PC-9 (cell line): ENCODE measurements around the gene DDHD1. TPM values are rescaled to one million over a fixed set of nuclear protein-coding genes. Genes with fewer than 3 reads are reported as not detected.

Source experiments
- BruUV-seq: library from RNA; stranded (reverse); fragments of 400-500 nt; replicated peaks from 2 replicates; lab custom pipeline; 2021; lab: Mats Ljungman, UMichigan
- CTCF ChIA-PET: fragments of 300-600 bp; sonication (Branson Sonifier 250); formaldehyde crosslinking; loops from one replicate; lab custom pipeline; 2022; ENCODE audit warnings: antibody characterized with exemption; lab: Charles Lee
- POLR2A ChIA-PET: fragments of 300-600 bp; sonication (Branson Sonifier 250); formaldehyde crosslinking; loops from one replicate; lab custom pipeline; 2022; ENCODE audit warnings: antibody characterized with exemption; ENCODE audit not compliant: unreplicated experiment; lab: Charles Lee
- DNase-seq, 2 experiments: peaks; one replicate each; pipeline versions ENCODE4 v3.0.0 to v3.0.0-alpha.2; 2015 to 2022; ENCODE audit warnings: mixed read lengths in 1 of 2
- H2AFZ ChIP-seq: fragments of 200-600 bp; sonication (generic); 2 replicates; pipeline ENCODE4 v1.8.1; 2017; ENCODE audit warnings: antibody characterized with exemption
- H3F3A ChIP-seq: fragments of 200-600 bp; sonication (generic); 2 replicates; pipeline ENCODE4 v1.8.1; 2017; ENCODE audit warnings: antibody characterized with exemption, mild to moderate bottlenecking, low read depth; ENCODE audit not compliant: insufficient read depth
- H3K27ac ChIP-seq: fragments of 200-600 bp; sonication (generic); 2 replicates; pipeline ENCODE4 v1.6.1; 2016; ENCODE audit warnings: mixed run types
- H3K27me3 ChIP-seq: fragments of 200-600 bp; sonication (generic); 2 replicates; pipeline ENCODE4 v1.6.1; 2016; ENCODE audit warnings: low read depth, mixed run types; ENCODE audit not compliant: insufficient read depth
- H3K36me3 ChIP-seq: fragments of 200-600 bp; sonication (generic); 2 replicates; pipeline ENCODE4 v1.6.1; 2016; ENCODE audit warnings: low read depth, mixed run types
- H3K4me1 ChIP-seq: fragments of 200-600 bp; sonication (generic); replicated peaks from 2 replicates; pipeline ENCODE4 v1.6.1; 2016; ENCODE audit warnings: mixed run types; ENCODE audit not compliant: insufficient read depth
- H3K4me2 ChIP-seq: fragments of 200-600 bp; sonication (generic); 2 replicates; pipeline ENCODE4 v1.6.1; 2017; ENCODE audit warnings: mixed run types
- H3K4me3 ChIP-seq: fragments of 200-600 bp; sonication (generic); 2 replicates; pipeline ENCODE4 v1.6.1; 2016; ENCODE audit warnings: mixed run types
- H3K79me2 ChIP-seq: fragments of 200-600 bp; sonication (generic); 2 replicates; pipeline ENCODE4 v1.6.1; 2017; ENCODE audit warnings: low read depth, mixed run types
- H3K9me2 ChIP-seq: fragments of 200-600 bp; sonication (generic); 2 replicates; pipeline ENCODE4 v1.8.1; 2017; ENCODE audit warnings: mild to moderate bottlenecking; ENCODE audit not compliant: insufficient read depth
- H3K9me3 ChIP-seq: fragments of 200-600 bp; sonication (generic); 2 replicates; pipeline ENCODE4 v1.8.1; 2016; ENCODE audit warnings: low read depth; ENCODE audit not compliant: insufficient read depth
- H4K20me1 ChIP-seq: fragments of 200-600 bp; sonication (generic); 2 replicates; pipeline ENCODE4 v1.8.1; 2017; ENCODE audit not compliant: insufficient read depth
- CTCF ChIP-seq: fragments of 200-600 bp; sonication (generic); conservative IDR thresholded peaks from 2 replicates; pipeline ENCODE4 v1.6.1; 2017; ENCODE audit warnings: mixed run types, antibody characterized with exemption, mild to moderate bottlenecking, moderate library complexity
- EZH2 ChIP-seq: fragments of 200-600 bp; sonication (generic); IDR thresholded peaks from 2 replicates; pipeline ENCODE4 v1.8.0; 2017; ENCODE audit warnings: antibody characterized with exemption, low read depth
- intact Hi-C: fragments of 100-400 bp; cut with micrococcal nuclease; formaldehyde crosslinking; loops from one replicate; pipeline ENCODE4 v1.10.0; 2022; ENCODE audit not compliant: unreplicated experiment
- total RNA-seq: library from RNA; stranded (reverse); gene quantifications from 2 replicates; pipeline ENCODE4 v1.2.3, GENCODE V29; 2021

DDHD1 gene
- total RNA-seq, 1 experiment from 2014 or later: 11.3 TPM

GRCh38 chr14:53038629-53039028, 114.5 kb downstream of the DDHD1 start:
- no peak overlapping the region for H3K27ac ChIP-seq
- intact Hi-C loops: no loop called here

DNA sequence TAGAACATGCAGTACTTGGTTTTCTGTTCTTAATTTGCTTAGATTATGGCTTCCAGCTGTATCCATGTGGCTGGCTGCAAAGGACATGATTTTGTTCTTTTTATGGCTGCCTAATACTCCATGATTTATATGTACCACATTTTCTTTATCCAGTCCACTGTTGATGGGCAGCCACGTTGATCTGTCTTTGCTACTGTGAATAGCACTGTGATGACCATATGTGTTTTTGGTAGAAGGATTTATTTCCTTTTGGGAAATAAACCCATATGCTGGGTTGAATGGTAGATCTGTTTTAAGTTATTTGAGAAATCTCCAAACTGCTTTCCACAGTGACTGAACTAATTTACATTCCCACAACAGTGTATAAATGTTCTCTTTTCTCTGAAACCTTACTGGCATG, 116.1 kb downstream of the DDHD1 start:
- Histone ChIP-seq H3K4me3 (no peak overlapping the region), H3F3A (no peaks in the 10 kb centered on the region), H3K27me3 (no peaks in the 10 kb centered on the region), H3K4me1 (no peaks in the 10 kb centered on the region; the same call in 1 of the 2 replicates), H4K20me1 (no peaks in the 10 kb centered on the region), H3K79me2 (no peaks in the 10 kb centered on the region), H3K4me2 (no peak overlapping the region), H3K27ac (no peak overlapping the region), H3K9me3 (peaks cover 4% of the 10 kb centered on the region; the same call in 1 of the 2 replicates), H2AFZ (no peak overlapping the region), H3K36me3 (no peaks in the 10 kb centered on the region), H3K9me2 (no peaks in the 10 kb centered on the region)
- CTCF ChIA-PET: no interaction called here
- intact Hi-C loops: no loop called here
- BruUV-seq: no TSS peak
- DNase-seq: no peak
- POLR2A ChIA-PET: no interaction called here
- TF ChIP-seq CTCF (no peak), EZH2 (no peak)

More at GRCh38 chr14:53038629-53039028, 114.5 kb downstream of the DDHD1 start:
- no peaks in the 10 kb centered on the region for H3K79me2 ChIP-seq
- H2AFZ ChIP-seq: no peak overlapping the region
- no peak overlapping the region for H3K4me3 ChIP-seq
- no peak overlapping the region for H3K4me2 ChIP-seq
- H3K36me3 ChIP-seq: no peaks in the 10 kb centered on the region
- no peaks in the 10 kb centered on the region for H3F3A ChIP-seq
- no peaks in the 10 kb centered on the region for H3K9me3 ChIP-seq
- ChIA-PET POLR2A (no interaction called here), CTCF (no interaction called here)
- H3K4me1 ChIP-seq: no peaks in the 10 kb centered on the region
- DNase-seq: no peak
- no peaks in the 10 kb centered on the region for H3K27me3 ChIP-seq
- TF ChIP-seq EZH2 (no peak), CTCF (no peak)
- no peaks in the 10 kb centered on the region for H4K20me1 ChIP-seq
- H3K9me2 ChIP-seq: no peaks in the 10 kb centered on the region
- no TSS peak for BruUV-seq

GRCh38 chr14:53035336-53036210, 117.5 kb downstream of the DDHD1 start:
- intact Hi-C loops: no loop called here
- BruUV-seq: no TSS peak
- H3F3A ChIP-seq: no peaks in the 10 kb centered on the region
- H2AFZ ChIP-seq: no peak overlapping the region
- no peaks in the 10 kb centered on the region for H3K79me2 ChIP-seq
- no peak for DNase-seq
- CTCF ChIA-PET: no interaction called here
- H3K36me3 ChIP-seq: no peaks in the 10 kb centered on the region
- no peak overlapping the region for H3K27ac ChIP-seq
- H3K27me3 ChIP-seq: no peaks in the 10 kb centered on the region
- H3K9me2 ChIP-seq: no peaks in the 10 kb centered on the region
- H3K4me2 ChIP-seq: no peak overlapping the region
- no peaks in the 10 kb centered on the region for H4K20me1 ChIP-seq
- TF ChIP-seq EZH2: no peak
- TF ChIP-seq CTCF: no peak
- H3K4me3 ChIP-seq: no peak overlapping the region
- POLR2A ChIA-PET: no interaction called here
- no peaks in the 10 kb centered on the region; the same call in 1 of the 2 replicates for H3K4me1 ChIP-seq
- H3K9me3 ChIP-seq: peaks cover 4% of the 10 kb centered on the region; the same call in 1 of the 2 replicates
